A673 (cell line): ENCODE data around the gene HNMT. TPM values are rescaled to one million over a fixed set of nuclear protein-coding genes. Genes with fewer than 3 reads are reported as not detected.

Experiments
- BruUV-seq: library from RNA; stranded (reverse); fragments of 400-500 nt; replicated peaks from 2 replicates; lab custom pipeline; 2021; lab: Mats Ljungman, UMichigan
- CTCF ChIA-PET: fragments of 300-600 bp; sonication (Branson Sonifier 250); formaldehyde crosslinking; loops from one replicate; lab custom pipeline; 2022; ENCODE audit warnings: antibody characterized with exemption; lab: Charles Lee
- POLR2A ChIA-PET: fragments of 300-600 bp; sonication (Branson Sonifier 250); formaldehyde crosslinking; loops from one replicate; lab custom pipeline; 2022; ENCODE audit warnings: antibody characterized with exemption; ENCODE audit not compliant: low non-redundant PET; lab: Charles Lee
- DNase-seq: peaks from one replicate; pipeline ENCODE4 v3.0.0-alpha.2; 2015; ENCODE audit warnings: low spot score
- H3K27ac ChIP-seq: fragments of 200-600 bp; sonication (generic); 2 replicates; pipeline ENCODE4 v1.5.1; 2016; ENCODE audit warnings: mixed run types, low read depth, mild to moderate bottlenecking, mixed read lengths, antibody characterized with exemption, low read length; ENCODE audit not compliant: poor library complexity, severe bottlenecking
- H3K27me3 ChIP-seq: fragments of 200-600 bp; sonication (generic); replicated peaks from 2 replicates; pipeline ENCODE4 v1.6.1; 2017; ENCODE audit warnings: mixed run types, low read depth, mild to moderate bottlenecking, mixed read lengths, antibody characterized with exemption, low read length; ENCODE audit not compliant: insufficient read depth, poor library complexity
- H3K36me3 ChIP-seq: fragments of 200-600 bp; sonication (generic); 2 replicates; pipeline ENCODE4 v1.6.1; 2016; ENCODE audit warnings: mixed run types, mild to moderate bottlenecking, mixed read lengths, antibody characterized with exemption, low read length; ENCODE audit not compliant: insufficient read depth, poor library complexity, severe bottlenecking
- H3K4me1 ChIP-seq: fragments of 200-600 bp; sonication (generic); 2 replicates; pipeline ENCODE4 v1.6.1; 2017; ENCODE audit warnings: mixed run types, mild to moderate bottlenecking, mixed read lengths, antibody characterized with exemption, low read length; ENCODE audit not compliant: insufficient read depth, poor library complexity, severe bottlenecking
- H3K4me3 ChIP-seq: fragments of 200-600 bp; sonication (generic); 2 replicates; pipeline ENCODE4 v1.5.1; 2016; ENCODE audit warnings: low read depth, mixed run types, mild to moderate bottlenecking, mixed read lengths, low read length; ENCODE audit not compliant: poor library complexity, severe bottlenecking
- H3K9me3 ChIP-seq: fragments of 200-600 bp; sonication (generic); 2 replicates; pipeline ENCODE4 v1.6.1; 2016; ENCODE audit warnings: mixed run types, low read depth, mild to moderate bottlenecking, mixed read lengths, antibody characterized with exemption, low read length; ENCODE audit not compliant: poor library complexity, severe bottlenecking
- EZH2 ChIP-seq: fragments of 200-600 bp; sonication (generic); IDR thresholded peaks from 2 replicates; pipeline ENCODE4 v1.6.1; 2017; ENCODE audit warnings: borderline replicate concordance, low read depth, mild to moderate bottlenecking, mixed read lengths, antibody characterized with exemption, low read length; ENCODE audit not compliant: poor library complexity, severe bottlenecking
- intact Hi-C: fragments of 100-400 bp; cut with micrococcal nuclease; formaldehyde crosslinking; loops from one replicate; pipeline ENCODE4 v1.10.0; 2022; ENCODE audit not compliant: unreplicated experiment
- total RNA-seq: library from RNA; stranded (reverse); gene quantifications from 2 replicates; pipeline ENCODE4 v1.2.3, GENCODE V29; 2021
- TF ChIP-seq, protein P1 (sequence below): fragments of 300-800, 200-600 bp; sonication (generic); conservative IDR thresholded peaks from 2 replicates; pipeline ENCODE4 v1.5.1; 2017; ENCODE audit warnings: low read depth, mild to moderate bottlenecking, antibody characterized with exemption, low read length, moderate library complexity, mixed read lengths

Gene HNMT
- total RNA-seq, 1 experiment from 2014 or later, result 0.82 TPM

DNA sequence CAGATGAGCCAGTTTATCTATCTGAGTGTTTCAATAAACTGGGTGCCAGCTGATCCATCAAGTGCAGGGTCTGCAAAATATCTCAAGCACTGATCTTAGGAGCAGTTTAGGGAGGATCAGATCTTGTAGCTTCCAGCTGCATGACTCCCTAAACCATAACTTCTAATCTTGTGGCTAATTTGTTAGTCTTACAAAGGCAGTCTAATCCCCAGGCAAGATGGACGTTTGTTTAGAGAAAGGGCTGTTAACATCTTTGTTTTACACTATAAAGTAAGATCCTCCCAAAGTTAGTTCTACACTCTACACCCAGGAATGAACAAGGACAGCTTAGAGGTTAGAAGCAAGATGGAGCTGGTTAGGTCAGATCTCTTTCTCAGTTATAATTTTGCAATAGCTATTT lies 28.7 kb upstream of the HNMT start:
- BruUV-seq, result no TSS peak
- H3K36me3 ChIP-seq, result no peaks in the 10 kb centered on the region
- POLR2A ChIA-PET, result no interaction called here
- CTCF ChIA-PET, result no interaction called here
- no peak for DNase-seq
- H3K4me1 ChIP-seq, result no peaks in the 10 kb centered on the region
- intact Hi-C loops, result no loop called here
- H3K4me3 ChIP-seq, result no peak overlapping the region
- no peak for TF ChIP-seq EZH2
- TF ChIP-seq, protein P1, sequence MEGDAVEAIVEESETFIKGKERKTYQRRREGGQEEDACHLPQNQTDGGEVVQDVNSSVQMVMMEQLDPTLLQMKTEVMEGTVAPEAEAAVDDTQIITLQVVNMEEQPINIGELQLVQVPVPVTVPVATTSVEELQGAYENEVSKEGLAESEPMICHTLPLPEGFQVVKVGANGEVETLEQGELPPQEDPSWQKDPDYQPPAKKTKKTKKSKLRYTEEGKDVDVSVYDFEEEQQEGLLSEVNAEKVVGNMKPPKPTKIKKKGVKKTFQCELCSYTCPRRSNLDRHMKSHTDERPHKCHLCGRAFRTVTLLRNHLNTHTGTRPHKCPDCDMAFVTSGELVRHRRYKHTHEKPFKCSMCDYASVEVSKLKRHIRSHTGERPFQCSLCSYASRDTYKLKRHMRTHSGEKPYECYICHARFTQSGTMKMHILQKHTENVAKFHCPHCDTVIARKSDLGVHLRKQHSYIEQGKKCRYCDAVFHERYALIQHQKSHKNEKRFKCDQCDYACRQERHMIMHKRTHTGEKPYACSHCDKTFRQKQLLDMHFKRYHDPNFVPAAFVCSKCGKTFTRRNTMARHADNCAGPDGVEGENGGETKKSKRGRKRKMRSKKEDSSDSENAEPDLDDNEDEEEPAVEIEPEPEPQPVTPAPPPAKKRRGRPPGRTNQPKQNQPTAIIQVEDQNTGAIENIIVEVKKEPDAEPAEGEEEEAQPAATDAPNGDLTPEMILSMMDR, result no peak
- no peak overlapping the region for H3K27ac ChIP-seq
- no peaks in the 10 kb centered on the region for H3K9me3 ChIP-seq
- H3K27me3 ChIP-seq, result no peaks in the 10 kb centered on the region

GRCh38 chr2:137937246-137937645 lies 27.0 kb upstream of the HNMT start:
- Histone ChIP-seq H3K4me3 (no peak overlapping the region), H3K36me3 (no peaks in the 10 kb centered on the region), H3K27me3 (no peaks in the 10 kb centered on the region), H3K27ac (no peak overlapping the region), H3K9me3 (no peaks in the 10 kb centered on the region), H3K4me1 (no peaks in the 10 kb centered on the region)
- ChIA-PET POLR2A (no interaction called here), CTCF (no interaction called here)
- intact Hi-C loops, result no loop called here
- no peak for DNase-seq
- TF ChIP-seq, protein P1, result no peak
- no peak for TF ChIP-seq EZH2
- BruUV-seq, result no TSS peak

- DNase-seq, result peak; percentile 11
- POLR2A ChIA-PET, result no interaction called here
- no TSS peak for BruUV-seq
- H3K4me1 ChIP-seq, result no peaks in the 10 kb centered on the region
- no peak overlapping the region for H3K27ac ChIP-seq
- H3K9me3 ChIP-seq, result no peaks in the 10 kb centered on the region
- H3K27me3 ChIP-seq, result no peaks in the 10 kb centered on the region
- no peaks in the 10 kb centered on the region for H3K36me3 ChIP-seq
- intact Hi-C loops, result no loop called here
- H3K4me3 ChIP-seq, result no peak overlapping the region
- TF ChIP-seq EZH2, result no peak
- TF ChIP-seq, protein P1, result no peak
- CTCF ChIA-PET, result no interaction called here
Observed at GRCh38 chr2:137937778-137938177, 26.5 kb upstream of the HNMT start.
